Urinary bladder (tissue), 4 donors: ENCODE measurements around the gene RFPL2. TPM values are rescaled to one million over a fixed set of nuclear protein-coding genes. Genes with fewer than 3 reads are reported as not detected.

Source experiments
- DNase-seq: peaks from one replicate; pipeline ENCODE4 v3.0.0-alpha.2; 2015; ENCODE audit errors: extremely low spot score
- H3K27ac ChIP-seq: one replicate; pipeline ENCODE4 v1.5.1; 2013; ENCODE audit warnings: low read depth, mild to moderate bottlenecking, moderate library complexity
- H3K36me3 ChIP-seq: one replicate; pipeline ENCODE4 v1.6.1; 2013; ENCODE audit warnings: mild to moderate bottlenecking, moderate library complexity; ENCODE audit not compliant: insufficient read depth
- H3K4me1 ChIP-seq: one replicate; pipeline ENCODE4 v1.6.1; 2013; ENCODE audit warnings: mild to moderate bottlenecking, moderate library complexity; ENCODE audit not compliant: insufficient read depth
- H3K4me3 ChIP-seq: one replicate; pipeline ENCODE4 v1.5.1; 2013; ENCODE audit warnings: low read depth, low read length
- WGBS: extraction: QIAGEN DNeasy Blood & Tissue Kit; methylation state at CpG from one replicate; pipeline ENCODE4 v1.1.7; 2013; 5-methylcytosine and 5-hydroxymethylcytosine counted together
- polyA plus RNA-seq: library from polyadenylated mRNA; stranded (reverse); fragments of 200-250 nt; gene quantifications from one replicate; pipeline ENCODE4 v1.2.3, GENCODE V29; 2013
- total RNA-seq: library from RNA; depleted of rRNA; stranded (reverse); fragments of >200 nt; gene quantifications from one replicate; pipeline ENCODE4 v1.2.3, GENCODE V29; 2014
- donor health status: healthy with polysubstance abuse.
- donor health status: healthy.

RFPL2 gene
- total and polyA plus RNA-seq, 2 donors, result not detected

- Histone ChIP-seq H3K4me1 (no peaks in the 10 kb centered on the region), H3K27ac (no peak overlapping the region), H3K4me3 (no peak overlapping the region), H3K36me3 (no peaks in the 10 kb centered on the region)
- WGBS, result 65% methylated on average over 6 of the region's 6 CpGs
- no peak for DNase-seq
These were observed 13.6 kb upstream of the RFPL2 start for GRCh38 chr22:32218470-32218869.

DNA sequence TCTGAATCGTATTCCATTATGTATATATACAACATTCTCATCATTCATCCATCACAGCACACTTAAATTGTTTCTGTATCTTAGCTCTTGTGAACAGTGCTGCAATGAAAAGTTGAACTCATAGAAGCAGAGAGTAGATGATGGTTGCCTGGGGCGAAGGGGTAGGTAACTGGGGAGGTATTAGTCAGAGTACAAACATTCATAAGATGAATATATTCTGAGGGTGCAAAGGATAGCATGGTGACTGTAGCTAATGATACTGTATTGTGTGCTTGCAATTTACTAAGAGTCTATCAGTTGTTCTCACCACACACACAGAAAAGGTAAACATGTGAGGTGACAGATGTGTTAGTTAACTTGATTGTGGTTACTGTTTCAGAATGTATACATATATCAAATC is 12.6 kb upstream of the RFPL2 start:
- WGBS, result 82% methylated on average over 2 of the region's 2 CpGs
- H3K36me3 ChIP-seq, result no peaks in the 10 kb centered on the region
- DNase-seq, result no peak
- H3K4me1 ChIP-seq, result no peaks in the 10 kb centered on the region
- H3K4me3 ChIP-seq, result no peak overlapping the region
- no peak overlapping the region for H3K27ac ChIP-seq

GRCh38 chr22:32216911-32217310 is 12.0 kb upstream of the RFPL2 start:
- no peak for DNase-seq
- Histone ChIP-seq H3K27ac (no peak overlapping the region), H3K4me1 (no peaks in the 10 kb centered on the region), H3K4me3 (no peak overlapping the region), H3K36me3 (no peaks in the 10 kb centered on the region)
- WGBS, result 78% methylated on average over 10 of the region's 10 CpGs

- Histone ChIP-seq H3K36me3 (no peaks in the 10 kb centered on the region), H3K27ac (no peak overlapping the region), H3K4me3 (no peak overlapping the region), H3K4me1 (no peaks in the 10 kb centered on the region)
- 57% methylated on average over 7 of the region's 7 CpGs for WGBS
- no peak for DNase-seq
These were observed 6.1 kb upstream of the RFPL2 start for GRCh38 chr22:32211011-32211410.

- Histone ChIP-seq H3K4me3 (no peak overlapping the region), H3K4me1 (no peaks in the 10 kb centered on the region), H3K36me3 (no peaks in the 10 kb centered on the region), H3K27ac (no peak overlapping the region)
- 87% methylated on average over 3 of the region's 3 CpGs for WGBS
- no peak for DNase-seq
These were observed 3.8 kb upstream of the RFPL2 start for GRCh38 chr22:32208681-32209080.

DNA sequence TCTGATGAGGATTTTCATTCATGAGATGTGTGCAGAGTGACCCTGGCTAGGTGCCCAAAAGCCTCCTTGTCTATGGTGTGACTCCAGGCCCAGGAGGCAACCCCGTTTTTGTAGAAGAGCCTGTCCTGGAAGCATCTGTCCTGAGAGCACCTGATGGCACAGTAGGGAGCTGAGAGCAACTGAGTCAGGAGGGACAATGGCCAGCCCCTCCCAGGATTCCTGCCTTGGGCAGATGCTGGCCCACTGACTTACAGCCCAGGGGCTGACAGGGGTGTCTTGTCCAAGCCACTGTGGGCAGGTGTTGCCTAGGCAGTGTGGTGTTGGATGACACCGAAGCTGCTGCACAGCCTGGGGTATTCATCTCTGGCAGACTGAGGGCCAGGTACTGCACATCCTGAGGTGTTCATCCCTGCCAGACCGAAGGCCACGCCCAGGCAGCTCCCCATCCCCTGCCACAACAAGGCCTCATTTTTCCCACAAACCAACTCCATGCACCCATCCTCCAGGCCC is 3.2 kb upstream of the RFPL2 start:
- WGBS, result 78% methylated on average over 4 of the region's 4 CpGs
- no peak overlapping the region for H3K27ac ChIP-seq
- no peaks in the 10 kb centered on the region for H3K36me3 ChIP-seq
- no peaks in the 10 kb centered on the region for H3K4me1 ChIP-seq
- DNase-seq, result no peak
- no peak overlapping the region for H3K4me3 ChIP-seq

DNA sequence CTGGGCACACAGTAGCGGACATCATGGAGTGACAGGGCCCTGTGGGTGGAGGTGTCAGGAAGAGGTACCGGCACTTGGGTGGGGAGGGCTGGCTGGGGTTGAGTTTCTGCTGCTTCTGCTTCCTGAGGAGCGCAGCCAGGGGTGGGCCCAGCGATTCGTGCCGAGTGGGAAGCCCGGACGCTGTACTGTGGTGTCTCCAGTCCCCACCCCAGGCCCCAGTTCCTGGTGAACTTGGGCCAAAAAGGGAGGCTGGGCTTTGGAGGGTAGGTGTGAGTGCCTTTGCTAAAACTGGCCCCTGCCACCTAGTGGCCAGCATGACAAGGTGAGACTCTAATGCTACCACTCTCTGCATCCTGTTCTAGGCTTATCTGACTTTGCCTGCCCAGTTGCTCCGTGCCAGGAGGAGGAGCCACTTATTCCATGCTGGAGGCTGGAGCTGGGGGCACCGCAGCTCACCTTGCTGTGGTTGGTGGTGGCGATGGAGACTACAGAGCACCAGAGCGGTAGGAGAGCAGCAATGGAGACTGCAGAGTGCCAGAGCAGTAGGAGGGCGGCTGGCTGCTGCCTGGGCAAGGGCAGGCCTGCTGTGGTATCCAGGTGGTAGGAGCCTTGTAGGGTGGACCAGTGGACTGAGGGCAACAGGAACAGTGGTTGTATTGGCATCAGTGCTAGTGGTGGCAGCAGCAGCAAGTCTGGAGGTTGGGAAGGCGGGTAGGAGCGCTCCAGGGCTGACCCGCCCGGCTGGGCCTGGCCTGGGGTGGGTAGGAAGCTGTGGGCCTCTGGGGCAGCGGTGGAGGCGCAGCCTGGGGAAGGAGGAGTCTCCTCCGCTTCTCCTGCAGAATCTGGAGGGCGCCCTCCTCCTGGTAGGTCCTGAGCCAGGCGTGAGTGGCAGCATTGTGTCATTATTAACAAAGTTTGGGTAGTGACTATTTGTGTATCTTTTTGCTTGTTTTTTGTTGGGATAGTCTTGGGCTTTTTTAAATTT is 2.2 kb upstream of the RFPL2 start:
- Histone ChIP-seq H3K4me3 (no peak overlapping the region), H3K4me1 (no peaks in the 10 kb centered on the region), H3K36me3 (no peaks in the 10 kb centered on the region), H3K27ac (no peak overlapping the region)
- 80% methylated on average over 22 of the region's 22 CpGs for WGBS
- DNase-seq, result no peak

GRCh38 chr22:32205974-32206773 is 1.3 kb upstream of the RFPL2 start:
- Histone ChIP-seq H3K27ac (no peak overlapping the region), H3K4me1 (no peaks in the 10 kb centered on the region), H3K4me3 (no peak overlapping the region), H3K36me3 (no peaks in the 10 kb centered on the region)
- WGBS, result 89% methylated on average over 30 of the region's 30 CpGs
- no peak for DNase-seq

- H3K4me3 ChIP-seq, result no peak overlapping the region
- WGBS, result 40% methylated on average over 42 of the region's 42 CpGs
- H3K36me3 ChIP-seq, result no peaks in the 10 kb centered on the region
- no peak for DNase-seq
- no peaks in the 10 kb centered on the region for H3K4me1 ChIP-seq
- no peak overlapping the region for H3K27ac ChIP-seq
These were observed 625 bp downstream of the RFPL2 start for GRCh38 chr22:32204040-32204855.

GRCh38 chr22:32203181-32204039 is 1.5 kb downstream of the RFPL2 start:
- WGBS, result 32% methylated on average over 53 of the region's 53 CpGs
- H3K36me3 ChIP-seq, result no peaks in the 10 kb centered on the region
- H3K4me3 ChIP-seq, result no peak overlapping the region
- no peaks in the 10 kb centered on the region for H3K4me1 ChIP-seq
- no peak for DNase-seq
- H3K27ac ChIP-seq, result no peak overlapping the region

DNA sequence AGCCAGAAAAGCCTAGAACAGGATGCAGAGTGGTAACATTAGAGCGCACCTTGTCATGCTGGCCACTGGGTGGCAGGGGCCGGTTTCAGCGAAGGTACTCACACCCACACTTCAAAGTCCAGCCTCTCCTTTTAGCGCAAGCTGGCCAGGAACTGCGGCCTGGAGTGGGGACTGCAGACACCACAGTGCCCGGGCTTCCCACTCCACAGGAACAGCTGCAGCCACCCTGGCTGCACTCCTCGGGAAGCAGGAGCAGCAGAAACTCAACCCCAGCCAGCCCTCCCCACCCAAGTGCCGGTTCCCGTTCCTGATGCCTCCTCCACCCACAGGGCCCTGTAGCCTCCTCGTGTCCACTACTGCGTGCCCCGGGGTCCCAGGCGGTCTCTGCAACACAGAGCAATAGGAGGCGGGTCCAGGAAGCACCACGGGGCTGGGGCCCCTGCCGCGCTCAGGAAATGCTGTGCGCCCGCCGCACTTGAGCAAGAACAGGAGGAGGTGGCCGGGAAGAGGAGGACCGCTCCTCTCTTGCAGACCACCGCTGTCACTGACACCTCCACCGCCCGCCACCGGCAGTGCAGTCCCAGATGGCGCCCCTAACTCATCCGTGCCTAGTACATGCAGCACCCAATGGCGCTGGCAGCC is 2.2 kb downstream of the RFPL2 start:
- Histone ChIP-seq H3K4me3 (no peak overlapping the region), H3K36me3 (no peaks in the 10 kb centered on the region), H3K4me1 (no peaks in the 10 kb centered on the region), H3K27ac (no peak overlapping the region)
- 9% methylated on average over 29 of the region's 29 CpGs for WGBS
- DNase-seq, result no peak

GRCh38 chr22:32202161-32202538 is 2.7 kb downstream of the RFPL2 start:
- no peaks in the 10 kb centered on the region for H3K36me3 ChIP-seq
- WGBS, result 24% methylated on average over 4 of the region's 4 CpGs
- no peaks in the 10 kb centered on the region for H3K4me1 ChIP-seq
- DNase-seq, result no peak
- H3K4me3 ChIP-seq, result no peak overlapping the region
- no peak overlapping the region for H3K27ac ChIP-seq
